GM12878 (cell line): ENCODE results near the gene PAX7. TPM values are rescaled to one million over a fixed set of nuclear protein-coding genes. Genes with fewer than 3 reads are reported as not detected.

Experiments
- ATAC-seq: fragments of 200-7000 bp; cut with Tn5 transposase; 3 replicates; pipeline ENCODE4 v1.9.1; 2020; ENCODE audit warnings: mild to moderate bottlenecking, moderate library complexity
- BruUV-seq: library from RNA; stranded (reverse); fragments of 400-500 nt; replicated peaks from 2 replicates; lab custom pipeline; 2021; lab: Mats Ljungman, UMichigan
- CTCF ChIA-PET: fragments of 300-600 bp; sonication (Branson Sonifier 250); formaldehyde crosslinking; extraction: SDS; loops from one replicate; lab custom pipeline; 2021; ENCODE audit warnings: inconsistent platforms; lab: Yijun Ruan, JAX
- POLR2A ChIA-PET: fragments of 350-600 bp; formaldehyde crosslinking; extraction: SDS; loops from one replicate; lab custom pipeline; 2021; ENCODE audit warnings: inconsistent platforms; lab: Charles Lee
- RAD21 ChIA-PET: fragments of 300-600 bp; sonication (Branson Sonifier 250); formaldehyde crosslinking; loops from one replicate; lab custom pipeline; 2023; ENCODE audit warnings: antibody characterized with exemption; ENCODE audit not compliant: unreplicated experiment; lab: Charles Lee
- SMC1A ChIA-PET: fragments of 300-600 bp; sonication (Branson Sonifier 250); formaldehyde crosslinking; loops from one replicate; lab custom pipeline; 2023; ENCODE audit not compliant: unreplicated experiment, uncharacterized antibody; lab: Charles Lee
- DNase-seq: peaks from one replicate; pipeline ENCODE4 v3.0.0-alpha.2; 2011; ENCODE audit warnings: low read depth, low spot score
- FAIRE-seq: peaks from 3 replicates; lab custom pipeline; 2011; peaks lifted over from hg19 to GRCh38; lab: Jason Lieb, UNC
- H2AFZ ChIP-seq: 2 replicates; pipeline ENCODE4 v1.6.0; 2011; ENCODE audit warnings: low read depth, low read length, control low read depth; ENCODE audit not compliant: control insufficient read depth
- H3K27ac ChIP-seq: 2 replicates; pipeline ENCODE4 v1.5.1; 2011; ENCODE audit warnings: control low read depth; ENCODE audit not compliant: control insufficient read depth, insufficient read depth
- H3K27me3 ChIP-seq, 2 experiments: replicated peaks in 1 of 2; 2 replicates each; pipeline versions ENCODE4 v1.6.0 to v1.6.1; 2011; ENCODE audit warnings: low read length in 1 of 2; ENCODE audit not compliant: control insufficient read depth in 2 of 2, insufficient read depth in 2 of 2
- H3K36me3 ChIP-seq, 2 experiments: 2 replicates each; pipeline ENCODE4 v1.5.1; 2011; ENCODE audit warnings: low read length in 1 of 2; ENCODE audit not compliant: control insufficient read depth in 2 of 2, insufficient read depth in 2 of 2
- H3K4me1 ChIP-seq: 2 replicates; pipeline ENCODE4 v1.6.1; 2011; ENCODE audit warnings: mild to moderate bottlenecking, low read length, moderate library complexity, mixed read lengths; ENCODE audit not compliant: control insufficient read depth, insufficient read depth
- H3K4me2 ChIP-seq: 2 replicates; pipeline ENCODE4 v1.6.0; 2011; ENCODE audit warnings: control low read depth; ENCODE audit not compliant: control insufficient read depth, insufficient read depth
- H3K4me3 ChIP-seq: fragments of 200-600 bp; sonication (generic); 2 replicates; pipeline ENCODE4 v1.5.1; 2016
- H3K79me2 ChIP-seq: 2 replicates; pipeline ENCODE4 v1.6.0; 2011; ENCODE audit warnings: low read length; ENCODE audit not compliant: control insufficient read depth, insufficient read depth
- H3K9ac ChIP-seq: 2 replicates; pipeline ENCODE4 v1.8.0; 2011; ENCODE audit warnings: low read length, control low read depth, mixed read lengths; ENCODE audit not compliant: control insufficient read depth, insufficient read depth
- H3K9me3 ChIP-seq: replicated peaks from 3 replicates; pipeline ENCODE4 v1.5.1; 2011; ENCODE audit warnings: mild to moderate bottlenecking, low read length; ENCODE audit not compliant: control insufficient read depth, insufficient read depth
- H4K20me1 ChIP-seq: 2 replicates; pipeline ENCODE4 v1.6.0; 2011; ENCODE audit not compliant: control insufficient read depth, insufficient read depth
- BCL3 ChIP-seq: IDR thresholded peaks from 2 replicates; pipeline ENCODE4 v1.6.1; 2011; ENCODE audit warnings: borderline replicate concordance, low read depth, mild to moderate bottlenecking, moderate library complexity, low read length; ENCODE audit not compliant: insufficient read depth, poor library complexity, severe bottlenecking
- CBX3 ChIP-seq: fragments of 200-600 bp; sonication (generic); IDR thresholded peaks from 2 replicates; pipeline ENCODE4 v1.6.1; 2016; ENCODE audit warnings: low read depth, borderline replicate concordance
- CHD1 ChIP-seq: IDR thresholded peaks from 2 replicates; pipeline ENCODE4 v1.6.1; 2012; ENCODE audit warnings: low read depth, low read length, improper control_type of control experiment
- CHD2 ChIP-seq: IDR thresholded peaks from 2 replicates; pipeline ENCODE4 v1.6.1; 2011; ENCODE audit warnings: low read depth, low read length, improper control_type of control experiment, borderline replicate concordance
- IKZF2 ChIP-seq, 2 experiments: fragments of 450-650 bp; IDR thresholded peaks; 2 replicates each; pipeline ENCODE4 v1.6.1; 2017; ENCODE audit warnings: mild to moderate bottlenecking in 2 of 2, moderate library complexity in 2 of 2
- MAX ChIP-seq: IDR thresholded peaks from 2 replicates; pipeline ENCODE4 v1.6.1; 2012; ENCODE audit warnings: low read depth, low read length, improper control_type of control experiment
- NKRF ChIP-seq: fragments of 450-650 bp; conservative IDR thresholded peaks from 2 replicates; pipeline ENCODE4 v1.6.1; 2017; ENCODE audit warnings: mild to moderate bottlenecking, moderate library complexity
- NRF1 ChIP-seq: conservative IDR thresholded peaks from 2 replicates; pipeline ENCODE4 v1.6.1; 2011; ENCODE audit warnings: mild to moderate bottlenecking, low read depth, low read length, improper control_type of control experiment
- POU2F2 ChIP-seq: IDR thresholded peaks from 3 replicates; pipeline ENCODE4 v1.6.1; 2011; ENCODE audit warnings: low read depth, mild to moderate bottlenecking, low read length, borderline replicate concordance
- RAD21 ChIP-seq: IDR thresholded peaks from 2 replicates; pipeline ENCODE4 v1.6.1; 2011; ENCODE audit warnings: mild to moderate bottlenecking, low read depth, low read length, moderate library complexity; ENCODE audit not compliant: insufficient read depth
- SREBF1 ChIP-seq: IDR thresholded peaks from 2 replicates; pipeline ENCODE4 v1.6.1; 2012; ENCODE audit warnings: mild to moderate bottlenecking, low read length
- TCF3 ChIP-seq: IDR thresholded peaks from 2 replicates; pipeline ENCODE4 v1.6.1; 2012; ENCODE audit warnings: low read depth, mild to moderate bottlenecking, low read length, borderline replicate concordance; ENCODE audit not compliant: insufficient read depth
- USF2 ChIP-seq: IDR thresholded peaks from 2 replicates; pipeline ENCODE4 v1.6.1; 2011; ENCODE audit warnings: low read depth, low read length, improper control_type of control experiment, borderline replicate concordance
- WRNIP1 ChIP-seq: IDR thresholded peaks from 2 replicates; pipeline ENCODE4 v1.6.1; 2011; ENCODE audit warnings: low read depth, low read length, improper control_type of control experiment, borderline replicate concordance
- YY1 ChIP-seq: IDR thresholded peaks from 2 replicates; pipeline ENCODE4 v1.6.1; 2011; ENCODE audit warnings: low read depth, mild to moderate bottlenecking, low read length
- ZNF384 ChIP-seq: IDR thresholded peaks from 2 replicates; pipeline ENCODE4 v1.6.1; 2012; ENCODE audit warnings: low read depth, mild to moderate bottlenecking, low read length, improper control_type of control experiment, borderline replicate concordance
- WGBS: methylation state at CpG from one replicate; pipeline ENCODE4 v1.1.6; 2016; ENCODE audit warnings: low lambda C conversion rate; ENCODE audit not compliant: insufficient replicate concordance, insufficient coverage; ENCODE audit errors: missing lambda C conversion rate; 5-methylcytosine and 5-hydroxymethylcytosine counted together
- in situ Hi-C: fragments of 300-500 bp; cut with MboI; formaldehyde crosslinking; loops from 9 replicates; pipeline ENCODE4 v1.14.3; 2018; ENCODE audit warnings: mixed read lengths
- intact Hi-C: fragments of 100-400 bp; cut with micrococcal nuclease; formaldehyde crosslinking; loops from one replicate; pipeline ENCODE4 v1.14.2; 2022; ENCODE audit not compliant: unreplicated experiment
- polyA plus RNA-seq, 11 experiments: library from polyadenylated mRNA; depleted of rRNA in 4 of 11; unstranded in 6 of 11; stranded (reverse) in 5 of 11; fragments of >200 nt; fragmentation: Nextera tagmentation in 4 of 11; fragmentation: Illumina TruSeq in 1 of 11; extraction: Ambion mirVana in 4 of 11; extraction: Trizol in 1 of 11; gene quantifications; 1 replicate in 1 of 11; 2 replicates in 10 of 11; pipeline versions ENCODE4 v1.2.1 to v1.2.3, GENCODE V29; 2011 to 2016; ENCODE audit warnings: inconsistent platforms in 2 of 11, missing spikeins in 2 of 11, low read depth in 1 of 11
- total RNA-seq, 4 experiments: library from RNA; depleted of rRNA in 3 of 4; stranded (reverse); fragments of >200 nt in 3 of 4; fragmentation: Illumina TruSeq in 1 of 4; extraction: Trizol in 1 of 4; gene quantifications; 2 replicates each; pipeline versions ENCODE4 v1.2.1 to v1.2.3, GENCODE V29; 2013 to 2021

PAX7 gene
- total and polyA plus RNA-seq, 10 of the 15 experiments (the other 5 are each of a cell fraction or from before 2014, with no cell fraction given) = not detected

- TF ChIP-seq USF2 (no peak), CHD2 (no peak), IKZF2 (IDR thresholded peaks at IDR 0.05) (no peak)
These were observed 16.4 kb upstream of the PAX7 start (continued) for GRCh38 chr1:18614069-18614735.

GRCh38 chr1:18618546-18619466, 11.8 kb upstream of the PAX7 start:
- Histone ChIP-seq H3K9me3 (no peaks in the 10 kb centered on the region), H2AFZ (no peak overlapping the region), H3K27me3 (peaks cover 0 to 2% of the 10 kb centered on the region in 2 experiments; a peak in 1 of 4 replicates), H4K20me1 (no peaks in the 10 kb centered on the region), H3K79me2 (no peaks in the 10 kb centered on the region), H3K36me3 (no peaks in the 10 kb centered on the region), H3K27ac (no peak overlapping the region), H3K9ac (no peak overlapping the region), H3K4me3 (no peak overlapping the region), H3K4me1 (no peaks in the 10 kb centered on the region), H3K4me2 (no peak overlapping the region)
- intact Hi-C loops (no loop called here), in situ Hi-C loops (no loop called here)
- CTCF ChIA-PET = interaction anchor here (0.6 to 1.3 kb wide), 2 partner anchors 37 to 1118 kb away, joined by 3 read pairs; no protein-coding TSS in a partner anchor
- DNase-seq = no peak
- 50% methylated on average over 10 of the region's 10 CpGs for WGBS
- no TSS peak for BruUV-seq
- FAIRE-seq = no peak
- no peak for ATAC-seq
- RAD21 ChIA-PET = no interaction called here
- SMC1A ChIA-PET = no interaction called here
- POLR2A ChIA-PET = no interaction called here
- TF ChIP-seq POU2F2 (no peak), SREBF1 (no peak), NRF1 (no peak), BCL3 (no peak), YY1 (no peak), CHD1 (no peak), TCF3 (no peak), CBX3 (no peak), NKRF (no peak), MAX (no peak), RAD21 (no peak), WRNIP1 (no peak), ZNF384 (no peak)
